Coronary artery (tissue), 2 donors: Measurements from ENCODE around the gene MYO18B.

Experiments used
- DNase-seq: peaks from one replicate; pipeline ENCODE4 v3.0.0-alpha.2; 2017; ENCODE audit warnings: low spot score
- H3K27ac ChIP-seq, 2 donors: fragments of 200-600 bp; sonication (generic); one replicate each; pipeline ENCODE4 v1.5.1; 2016 to 2019
- H3K4me3 ChIP-seq: fragments of 200-600 bp; sonication (generic); 2 replicates; pipeline ENCODE4 v1.5.1; 2016; ENCODE audit warnings: mild to moderate bottlenecking, moderate library complexity
- TF ChIP-seq, protein P1 (sequence below): fragments of 200-600 bp; sonication (generic); IDR thresholded peaks from one replicate; pipeline ENCODE4 v1.5.1; 2019; ENCODE audit warnings: antibody characterized with exemption

MYO18B gene

DNA sequence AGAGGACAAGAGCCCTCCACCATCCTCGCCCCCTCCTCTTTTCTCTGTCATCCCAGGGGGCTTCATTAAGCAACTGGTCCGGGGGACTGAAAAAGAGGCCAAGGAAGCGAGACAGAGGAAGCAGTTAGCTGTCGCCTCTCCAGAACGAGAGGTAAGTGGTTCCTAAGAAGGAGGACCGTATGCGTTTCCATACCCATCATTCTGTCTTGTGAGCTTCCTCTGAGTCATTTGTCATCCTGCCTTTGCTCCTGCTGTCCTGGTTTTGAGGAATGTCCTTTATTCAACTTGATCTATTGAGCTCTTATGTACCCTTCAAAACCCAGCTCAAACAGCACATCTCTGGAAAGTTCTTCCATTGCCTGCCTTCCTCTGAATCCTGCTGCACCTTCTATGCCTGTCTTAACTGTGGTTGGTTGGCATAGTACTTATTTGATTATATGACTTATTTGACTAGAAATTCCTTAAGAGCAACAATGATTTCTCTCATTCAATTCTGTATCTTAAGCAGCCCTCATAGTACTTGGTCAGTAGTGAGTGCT is 21.3 kb downstream of the MYO18B start:
- TF ChIP-seq, protein P1, sequence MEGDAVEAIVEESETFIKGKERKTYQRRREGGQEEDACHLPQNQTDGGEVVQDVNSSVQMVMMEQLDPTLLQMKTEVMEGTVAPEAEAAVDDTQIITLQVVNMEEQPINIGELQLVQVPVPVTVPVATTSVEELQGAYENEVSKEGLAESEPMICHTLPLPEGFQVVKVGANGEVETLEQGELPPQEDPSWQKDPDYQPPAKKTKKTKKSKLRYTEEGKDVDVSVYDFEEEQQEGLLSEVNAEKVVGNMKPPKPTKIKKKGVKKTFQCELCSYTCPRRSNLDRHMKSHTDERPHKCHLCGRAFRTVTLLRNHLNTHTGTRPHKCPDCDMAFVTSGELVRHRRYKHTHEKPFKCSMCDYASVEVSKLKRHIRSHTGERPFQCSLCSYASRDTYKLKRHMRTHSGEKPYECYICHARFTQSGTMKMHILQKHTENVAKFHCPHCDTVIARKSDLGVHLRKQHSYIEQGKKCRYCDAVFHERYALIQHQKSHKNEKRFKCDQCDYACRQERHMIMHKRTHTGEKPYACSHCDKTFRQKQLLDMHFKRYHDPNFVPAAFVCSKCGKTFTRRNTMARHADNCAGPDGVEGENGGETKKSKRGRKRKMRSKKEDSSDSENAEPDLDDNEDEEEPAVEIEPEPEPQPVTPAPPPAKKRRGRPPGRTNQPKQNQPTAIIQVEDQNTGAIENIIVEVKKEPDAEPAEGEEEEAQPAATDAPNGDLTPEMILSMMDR = no peak
- no peak overlapping the region for H3K4me3 ChIP-seq

DNA sequence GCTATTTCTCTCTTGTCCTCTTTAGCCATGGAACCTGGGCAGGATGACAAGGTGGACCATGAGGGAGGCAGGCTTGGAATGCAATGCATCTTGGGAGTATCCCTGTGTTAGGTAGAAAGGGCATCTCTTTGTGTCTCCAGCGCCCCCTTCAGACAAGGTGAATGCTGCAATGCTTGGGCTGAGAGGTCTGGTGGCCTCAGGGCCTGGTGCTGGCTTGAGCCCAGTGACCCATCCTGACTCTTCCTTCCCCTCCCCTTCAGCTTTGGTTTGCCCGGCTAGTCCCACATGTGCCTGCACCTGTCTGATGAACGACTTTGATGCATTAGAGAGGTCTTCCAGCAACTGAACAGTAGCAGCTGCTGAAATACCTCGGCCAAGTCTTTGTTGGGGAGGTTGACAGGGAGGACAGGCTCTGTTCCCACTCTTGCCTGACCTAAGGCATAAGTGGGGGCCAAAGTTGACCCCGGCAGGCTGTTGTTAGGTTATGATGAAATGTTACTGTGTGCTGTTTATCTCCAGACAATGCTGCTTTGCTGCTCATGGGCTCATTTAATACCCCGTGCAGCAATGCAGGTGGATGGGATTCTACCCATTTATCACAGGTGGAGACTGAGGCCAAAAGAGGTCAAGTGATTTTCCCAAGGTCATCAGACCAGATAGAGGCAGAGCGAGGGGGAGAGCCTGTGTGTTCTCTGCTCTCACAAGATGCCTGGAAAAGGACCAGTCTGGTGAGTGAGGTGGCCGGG is 22.5 kb downstream of the MYO18B start:
- TF ChIP-seq, protein P1 = no peak
- Histone ChIP-seq H3K27ac (no peak overlapping the region), H3K4me3 (no peak overlapping the region)
- no peak for DNase-seq

More for the DNA sequence above, 21.3 kb downstream of the MYO18B start:
- H3K27ac ChIP-seq = no peak overlapping the region
- DNase-seq = no peak

DNA sequence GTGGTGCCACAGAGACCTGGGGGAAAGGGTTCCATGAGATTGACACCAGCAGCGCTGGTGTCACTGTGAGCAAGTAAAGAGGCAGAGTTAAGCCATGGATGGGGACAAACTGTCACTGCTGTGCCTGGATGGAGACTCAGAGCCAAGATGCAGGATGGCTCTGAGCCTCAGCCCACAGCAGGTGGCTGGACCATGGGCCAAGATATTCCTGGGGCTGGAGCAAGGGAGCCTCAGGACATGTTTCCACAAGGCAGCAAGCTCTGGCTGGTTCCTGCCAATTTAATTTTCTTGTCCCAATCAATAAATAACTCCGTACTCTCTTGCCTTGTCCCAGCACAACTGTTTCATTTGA is 23.0 kb downstream of the MYO18B start:
- no peak overlapping the region for H3K4me3 ChIP-seq
- no peak for DNase-seq
- TF ChIP-seq, protein P1 = no peak
- H3K27ac ChIP-seq = no peak overlapping the region

GRCh38 chr22:25765801-25766200 is 23.8 kb downstream of the MYO18B start:
- TF ChIP-seq, protein P1 = no peak
- no peak overlapping the region for H3K4me3 ChIP-seq
- no peak overlapping the region for H3K27ac ChIP-seq
- no peak for DNase-seq

- H3K27ac ChIP-seq = no peak overlapping the region
- H3K4me3 ChIP-seq = no peak overlapping the region
- TF ChIP-seq, protein P1 = no peak
Measured at GRCh38 chr22:25766418-25766817, 24.4 kb downstream of the MYO18B start.

DNA sequence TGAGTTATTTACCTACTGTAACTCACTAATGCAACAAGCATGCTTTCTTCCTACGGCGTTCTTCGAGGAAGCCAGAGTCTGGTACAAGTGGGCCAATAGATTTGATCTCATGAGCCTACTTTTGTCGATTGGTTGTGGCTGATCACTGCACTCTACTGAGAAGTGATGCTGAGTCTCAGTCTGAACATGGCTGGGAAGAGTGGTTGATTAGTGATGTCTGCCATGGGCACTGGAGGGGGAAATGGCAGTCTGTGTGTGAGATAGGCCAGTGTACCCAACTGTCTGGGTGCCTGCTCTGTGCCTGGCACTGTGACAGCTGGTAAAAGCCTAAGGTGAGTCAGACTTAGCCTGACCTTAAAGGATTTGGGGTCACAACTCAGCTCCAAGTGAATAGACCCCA is 28.3 kb downstream of the MYO18B start:
- no peak overlapping the region for H3K27ac ChIP-seq
- TF ChIP-seq, protein P1 = no peak
- no peak for DNase-seq
- H3K4me3 ChIP-seq = no peak overlapping the region

More at GRCh38 chr22:25766418-25766817, 24.4 kb downstream of the MYO18B start:
- no peak for DNase-seq

GRCh38 chr22:25772288-25772687 is 30.3 kb downstream of the MYO18B start:
- TF ChIP-seq, protein P1 = no peak
- DNase-seq = no peak
- H3K27ac ChIP-seq = no peak overlapping the region
- H3K4me3 ChIP-seq = no peak overlapping the region
